Prostate gland (tissue), 2 donors: ENCODE data around the gene FGG. TPM values are rescaled to one million over a fixed set of nuclear protein-coding genes. Genes with fewer than 3 reads are reported as not detected.

Source experiments
- DNase-seq: peaks from one replicate; pipeline ENCODE4 v3.0.0-alpha.2; 2019; ENCODE audit warnings: low spot score
- H3K27ac ChIP-seq, 2 donors: fragments of 200-600 bp; sonication (generic); 2 replicates each; pipeline ENCODE4 v1.5.1; 2017 to 2019
- H3K27me3 ChIP-seq: fragments of 200-600 bp; sonication (generic); replicated peaks from 2 replicates; pipeline ENCODE4 v1.5.1; 2019; ENCODE audit not compliant: insufficient read depth
- H3K36me3 ChIP-seq, 2 donors: fragments of 200-600 bp; sonication (generic); 1 replicate in 1 of 2; 2 replicates in 1 of 2; pipeline versions ENCODE4 v1.5.1 to v1.8.1; 2017 to 2019
- H3K4me1 ChIP-seq: fragments of 200-600 bp; sonication (generic); replicated peaks from 2 replicates; pipeline ENCODE4 v1.5.1; 2019
- H3K4me3 ChIP-seq, 2 donors: fragments of 200-600 bp; sonication (generic); 2 replicates each; pipeline ENCODE4 v1.5.1; 2017 to 2019
- H3K9me3 ChIP-seq: fragments of 200-600 bp; sonication (generic); 2 replicates; pipeline ENCODE4 v1.5.1; 2017
- CTCF ChIP-seq, 4 experiments: fragments of 200-600 bp in 2 of 4; fragments of 450-650 bp in 2 of 4; sonication (generic) in 2 of 4; IDR thresholded peaks; 1 replicate in 3 of 4; 2 replicates in 1 of 4; pipeline ENCODE4 v1.5.1; 2016 to 2019; ENCODE audit warnings: antibody characterized with exemption in 4 of 4, mild to moderate bottlenecking in 2 of 4, moderate library complexity in 2 of 4
- POLR2A ChIP-seq: fragments of 450-650 bp; IDR thresholded peaks from one replicate; pipeline ENCODE4 v1.6.1; 2016; ENCODE audit warnings: antibody characterized with exemption, mild to moderate bottlenecking
- POLR2AphosphoS5 ChIP-seq: sonication (generic); formaldehyde crosslinking; IDR thresholded peaks from one replicate; pipeline ENCODE4 v1.6.1; 2017; ENCODE audit warnings: antibody characterized with exemption
- WGBS: methylation state at CpG from one replicate; pipeline ENCODE4 v1.1.5; 2018; 5-methylcytosine and 5-hydroxymethylcytosine counted together
- intact Hi-C: fragments of 100-400 bp; cut with DNase I; formaldehyde crosslinking; loops from one replicate; pipeline ENCODE4 v1.14.2; 2022
- total RNA-seq, 2 donors: library from RNA; depleted of rRNA; stranded (reverse); fragments of >200 nt; gene quantifications; one replicate each; pipeline ENCODE4 v1.1.0, GENCODE V29; 2016

Gene FGG
- total RNA-seq, 2 donors from 2014 or later: not detected

GRCh38 chr4:154574311-154574710, 38.1 kb downstream of the FGG start:
- H3K4me3 ChIP-seq: no peak overlapping the region
- no peak overlapping the region for H3K27ac ChIP-seq
- TF ChIP-seq POLR2A (no peak), CTCF (IDR thresholded peaks at IDR 0.05) (no peak), POLR2AphosphoS5 (no peak)
- no peaks in the 10 kb centered on the region for H3K27me3 ChIP-seq
- intact Hi-C loops: no loop called here
- no peaks in the 10 kb centered on the region for H3K9me3 ChIP-seq
- H3K36me3 ChIP-seq: no peaks in the 10 kb centered on the region
- 82% methylated on average over 3 of the region's 3 CpGs for WGBS
- no peaks in the 10 kb centered on the region for H3K4me1 ChIP-seq
- no peak for DNase-seq

GRCh38 chr4:154573190-154573870, 39.1 kb downstream of the FGG start:
- no peaks in the 10 kb centered on the region for H3K27me3 ChIP-seq
- no peak for TF ChIP-seq CTCF (IDR thresholded peaks at IDR 0.05)
- TF ChIP-seq POLR2A: no peak
- intact Hi-C loops: no loop called here
- no peak overlapping the region for H3K27ac ChIP-seq
- H3K4me3 ChIP-seq: no peak overlapping the region
- no peaks in the 10 kb centered on the region for H3K9me3 ChIP-seq
- DNase-seq: no peak
- no peaks in the 10 kb centered on the region for H3K4me1 ChIP-seq
- no peaks in the 10 kb centered on the region for H3K36me3 ChIP-seq
- 86% methylated on average over 5 of the region's 5 CpGs for WGBS

- Histone ChIP-seq H3K36me3 (no peaks in the 10 kb centered on the region), H3K4me3 (no peak overlapping the region), H3K9me3 (no peaks in the 10 kb centered on the region), H3K4me1 (no peaks in the 10 kb centered on the region), H3K27me3 (no peaks in the 10 kb centered on the region), H3K27ac (no peak overlapping the region)
- 80% methylated on average over 5 of the region's 5 CpGs for WGBS
- intact Hi-C loops: no loop called here
- no peak for TF ChIP-seq POLR2AphosphoS5
- TF ChIP-seq CTCF (IDR thresholded peaks at IDR 0.05): no peak
- TF ChIP-seq POLR2A: no peak
- DNase-seq: no peak
Observed at GRCh38 chr4:154569584-154569983, 42.9 kb downstream of the FGG start.

GRCh38 chr4:154569028-154569427, 43.4 kb downstream of the FGG start:
- TF ChIP-seq POLR2AphosphoS5 (no peak), POLR2A (no peak)
- Histone ChIP-seq H3K27me3 (no peaks in the 10 kb centered on the region), H3K4me1 (no peaks in the 10 kb centered on the region), H3K9me3 (no peaks in the 10 kb centered on the region), H3K4me3 (no peak overlapping the region), H3K36me3 (no peaks in the 10 kb centered on the region), H3K27ac (no peak overlapping the region)
- DNase-seq: no peak
- WGBS: 25% methylated on average over 3 of the region's 3 CpGs
- intact Hi-C loops: no loop called here

- H3K4me3 ChIP-seq: no peak overlapping the region
- H3K27me3 ChIP-seq: no peaks in the 10 kb centered on the region
- DNase-seq: no peak
- H3K4me1 ChIP-seq: no peaks in the 10 kb centered on the region
- TF ChIP-seq CTCF (IDR thresholded peaks at IDR 0.05): no peak
- TF ChIP-seq POLR2AphosphoS5: no peak
- TF ChIP-seq POLR2A: no peak
- H3K36me3 ChIP-seq: no peaks in the 10 kb centered on the region
- WGBS: 85% methylated on average over 5 of the region's 5 CpGs
- no peak overlapping the region for H3K27ac ChIP-seq
- H3K9me3 ChIP-seq: no peaks in the 10 kb centered on the region
- intact Hi-C loops: no loop called here
Observed at GRCh38 chr4:154566639-154567204, 45.7 kb downstream of the FGG start.
